HG03521 (cell line): Measurements from ENCODE around the gene TNFRSF8.
"Not testable (repeated sequence)": the region's sequence is repeated elsewhere in the genome, so short reads cannot be mapped to it uniquely, and the experiment has no call there.

Source experiments
- ATAC-seq: cut with Tn5 transposase; IDR thresholded peaks from one replicate; pipeline ENCODE4 v1.9.1; 2021; ENCODE audit warnings: mild to moderate bottlenecking, moderate library complexity; ENCODE audit not compliant: unreplicated experiment

TNFRSF8 gene

GRCh38 chr1:12083766-12084165 lies 20.7 kb downstream of the TNFRSF8 start:
- no peak for ATAC-seq

DNA sequence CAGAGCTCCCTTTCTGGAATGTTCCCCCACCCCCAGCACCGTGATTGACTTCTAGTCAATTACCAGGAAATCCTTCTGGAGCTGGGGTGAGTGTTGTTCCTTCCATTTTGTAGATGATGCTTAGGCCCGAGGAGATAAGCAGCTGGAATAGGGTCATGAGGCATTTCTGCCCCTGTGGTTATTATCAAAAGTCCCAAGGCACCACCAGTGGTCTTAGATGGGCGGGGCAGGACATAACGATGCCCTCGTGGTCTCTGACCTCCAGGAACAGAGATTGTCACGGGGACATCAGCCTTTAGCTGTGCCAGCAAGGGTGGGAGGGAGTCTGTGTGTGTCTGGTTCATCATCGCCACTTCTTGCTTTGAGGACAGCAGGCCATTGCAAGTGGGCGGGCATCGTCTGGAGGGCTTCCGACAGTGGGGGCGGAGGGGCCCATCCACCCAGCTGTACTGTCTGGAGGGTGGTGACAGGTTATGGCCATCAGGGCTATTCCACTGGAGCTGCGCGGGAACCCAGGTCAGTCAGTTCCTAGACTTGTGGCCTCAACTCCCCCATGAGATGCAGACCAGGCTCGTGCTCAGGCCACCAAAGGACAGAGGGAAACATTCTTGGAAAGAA lies 22.6 kb downstream of the TNFRSF8 start:
- no peak for ATAC-seq

DNA sequence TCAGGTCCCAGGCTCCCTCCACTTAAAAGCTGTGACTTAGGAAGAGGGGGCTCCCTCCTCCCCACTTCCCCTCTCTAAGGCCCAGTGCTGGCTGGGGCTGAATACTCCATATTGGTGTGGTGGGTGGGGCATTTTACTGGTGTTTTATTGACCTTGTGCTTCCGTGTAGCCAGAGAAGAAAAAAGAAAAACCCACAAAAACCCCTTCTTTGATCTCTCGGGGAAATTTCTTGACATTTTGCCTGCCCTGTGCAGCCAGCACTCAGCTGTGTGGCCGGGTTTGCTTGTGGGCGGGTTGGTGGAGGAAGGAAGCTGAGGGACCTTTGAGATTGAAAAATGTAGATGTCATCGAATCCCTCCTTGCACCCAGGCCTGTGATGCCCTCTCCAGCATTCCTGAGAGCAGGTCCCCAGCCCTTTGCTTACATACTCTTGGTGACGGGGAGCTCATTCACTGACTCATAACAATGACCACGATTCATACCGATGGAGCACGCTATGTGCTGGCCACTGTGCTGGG lies 24.8 kb downstream of the TNFRSF8 start:
- no peak for ATAC-seq

DNA sequence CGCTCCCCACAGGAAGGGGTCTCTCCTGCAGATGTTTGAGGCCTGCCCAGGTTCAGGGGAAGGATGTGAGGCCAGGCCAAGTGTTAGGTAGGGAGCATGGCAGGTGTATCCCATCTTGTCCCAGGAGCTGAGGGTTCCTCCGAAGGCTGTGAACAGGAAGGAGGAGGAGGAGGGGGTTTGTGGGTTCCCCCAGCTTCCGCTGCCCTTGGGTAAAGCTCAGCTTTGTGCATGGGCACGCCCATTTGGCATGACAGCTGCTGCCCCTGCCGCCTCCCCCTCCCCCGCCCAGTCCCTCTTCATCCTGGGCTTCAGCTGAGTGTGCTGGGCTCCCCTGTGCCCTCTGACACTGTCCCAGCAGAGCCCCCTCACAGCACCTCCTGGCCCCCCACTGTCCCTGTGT lies 25.5 kb downstream of the TNFRSF8 start:
- ATAC-seq: no peak

DNA sequence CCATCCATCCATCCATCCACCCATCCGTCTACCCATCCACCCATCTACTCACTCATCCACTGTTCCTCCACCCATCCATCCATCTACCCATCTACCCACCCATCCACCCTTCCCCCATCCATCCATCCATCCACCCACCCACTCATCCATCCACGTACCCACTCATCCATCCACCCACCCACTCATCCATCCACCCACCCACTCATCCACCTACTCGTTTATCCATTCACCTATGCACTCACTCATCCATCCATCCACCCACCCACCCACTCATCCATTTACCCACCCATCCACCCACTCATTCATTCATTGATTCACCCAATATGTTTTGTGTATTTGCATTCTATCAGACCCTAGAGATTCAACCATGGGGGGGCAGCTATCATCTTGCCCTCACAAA lies 27.2 kb downstream of the TNFRSF8 start:
- ATAC-seq: no peak

GRCh38 chr1:12091191-12091590 lies 28.1 kb downstream of the TNFRSF8 start:
- no peak for ATAC-seq

- no peak for ATAC-seq
Observed at GRCh38 chr1:12094180-12094579, 31.1 kb downstream of the TNFRSF8 start.

DNA sequence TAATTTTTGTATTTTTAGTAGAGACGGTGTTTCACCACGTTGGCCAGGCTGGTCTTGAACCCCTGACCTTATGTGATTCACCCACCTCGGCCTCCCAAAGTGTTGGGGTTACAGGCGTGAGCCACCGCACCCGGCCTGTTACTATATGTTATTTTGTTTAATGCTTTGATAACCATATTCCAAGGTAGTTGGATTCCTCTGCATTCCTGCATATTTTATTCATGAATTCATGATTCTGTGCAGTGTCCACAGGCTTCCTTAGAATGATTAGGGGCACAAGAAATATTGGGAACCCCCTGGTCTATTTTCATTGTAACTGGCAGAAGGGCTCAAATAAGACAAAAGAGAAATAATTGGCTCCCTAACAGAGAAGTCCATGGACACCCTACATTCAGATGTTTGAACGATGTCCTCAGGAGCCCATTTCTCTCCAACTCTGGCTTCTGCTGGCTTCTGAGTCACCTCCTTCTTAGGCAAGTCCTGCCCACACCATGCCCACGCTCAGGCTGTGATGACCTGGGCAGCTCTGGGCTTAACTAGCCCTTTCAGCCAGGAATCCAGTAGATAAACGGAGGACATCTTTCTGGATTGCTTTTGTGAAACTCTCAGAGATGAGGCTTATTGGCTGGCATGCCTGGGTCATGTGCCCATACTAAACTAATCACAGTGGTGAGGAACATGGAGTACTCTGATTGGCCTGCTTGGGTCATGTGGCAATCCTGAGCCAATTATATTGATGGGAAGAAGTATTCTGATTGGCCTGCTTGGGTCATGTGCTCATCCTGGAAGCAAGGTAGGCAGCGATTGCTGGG lies 32.6 kb downstream of the TNFRSF8 start:
- no peak for ATAC-seq

DNA sequence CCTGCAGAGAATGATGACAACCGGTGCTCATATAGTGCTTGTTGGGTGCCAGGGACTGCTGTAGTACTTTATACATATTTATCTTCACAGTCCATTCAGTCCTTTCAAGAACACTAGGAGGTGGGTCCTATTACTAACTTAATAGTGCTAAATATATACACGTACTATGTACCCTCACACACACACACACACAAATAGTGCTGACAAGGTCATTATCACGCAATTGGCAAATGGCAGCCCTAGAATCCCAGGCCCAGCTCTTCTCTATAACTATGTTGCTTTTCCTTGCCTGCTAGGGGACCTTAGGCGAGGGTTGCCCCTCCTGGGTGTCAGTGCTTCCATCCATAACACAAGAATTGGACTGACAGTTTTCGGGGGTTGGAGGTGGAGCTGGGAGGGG lies 33.5 kb downstream of the TNFRSF8 start:
- ATAC-seq: no peak

DNA sequence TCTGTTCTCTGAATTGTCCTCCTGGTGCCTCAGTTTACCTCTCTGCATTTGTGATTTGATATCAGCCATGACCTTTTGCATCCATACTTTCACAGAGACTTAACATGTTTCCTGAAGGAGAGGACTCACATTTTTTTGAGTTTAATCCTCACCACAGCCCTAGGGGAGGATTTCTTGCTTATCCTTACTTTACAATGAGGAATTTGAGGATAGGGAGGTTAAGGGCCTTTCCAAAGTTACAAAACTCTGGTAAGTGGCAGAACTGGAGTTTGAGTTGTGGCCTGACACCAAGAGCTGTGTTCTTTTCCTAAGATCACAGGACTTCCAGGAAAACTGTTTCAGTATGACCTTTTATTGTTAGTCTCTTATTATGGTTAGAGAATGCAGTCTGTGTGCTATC lies 34.2 kb downstream of the TNFRSF8 start:
- no peak for ATAC-seq

DNA sequence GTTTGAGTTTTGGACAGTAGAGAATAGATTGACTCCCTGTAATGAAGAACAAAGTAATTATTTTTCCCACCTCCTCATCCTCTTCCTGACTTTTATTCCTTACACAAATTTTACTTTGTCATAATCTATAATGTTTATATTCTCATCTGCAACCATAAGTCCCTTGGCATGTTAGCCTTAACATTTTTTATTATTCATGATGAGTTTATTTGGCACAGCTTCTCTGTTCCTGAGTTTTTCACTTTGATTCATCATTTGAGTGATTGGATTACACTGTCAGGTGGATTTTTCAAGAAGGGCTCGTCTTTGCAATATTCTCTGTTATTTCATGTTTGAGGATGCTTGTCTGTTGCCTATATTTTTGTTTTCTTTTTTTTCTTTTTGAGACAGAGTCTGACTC lies 35.7 kb downstream of the TNFRSF8 start:
- no peak for ATAC-seq

- ATAC-seq: no peak
Observed at GRCh38 chr1:12099610-12100009, 36.5 kb downstream of the TNFRSF8 start.

DNA sequence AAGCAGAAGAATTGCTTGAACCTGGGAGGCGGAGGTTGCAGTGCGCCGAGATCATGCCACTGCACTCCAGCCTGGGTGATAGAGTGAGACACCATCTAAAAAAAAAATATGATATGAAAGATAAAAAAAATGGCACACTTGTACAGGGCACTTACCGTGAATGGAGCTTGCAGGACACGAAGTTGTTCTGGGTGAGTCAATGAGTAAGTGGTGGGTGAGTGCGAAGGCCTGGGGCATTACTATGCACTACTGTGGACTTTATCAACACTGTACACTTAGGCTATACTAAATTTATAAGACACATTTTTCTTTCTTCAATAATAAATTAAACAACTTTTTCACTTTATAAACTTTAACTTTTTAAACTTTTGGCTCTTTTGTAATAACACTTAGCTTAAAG lies 37.0 kb downstream of the TNFRSF8 start:
- ATAC-seq: no peak

- not testable (repeated sequence) for ATAC-seq
Observed at GRCh38 chr1:12101120-12101519, 38.0 kb downstream of the TNFRSF8 start.

DNA sequence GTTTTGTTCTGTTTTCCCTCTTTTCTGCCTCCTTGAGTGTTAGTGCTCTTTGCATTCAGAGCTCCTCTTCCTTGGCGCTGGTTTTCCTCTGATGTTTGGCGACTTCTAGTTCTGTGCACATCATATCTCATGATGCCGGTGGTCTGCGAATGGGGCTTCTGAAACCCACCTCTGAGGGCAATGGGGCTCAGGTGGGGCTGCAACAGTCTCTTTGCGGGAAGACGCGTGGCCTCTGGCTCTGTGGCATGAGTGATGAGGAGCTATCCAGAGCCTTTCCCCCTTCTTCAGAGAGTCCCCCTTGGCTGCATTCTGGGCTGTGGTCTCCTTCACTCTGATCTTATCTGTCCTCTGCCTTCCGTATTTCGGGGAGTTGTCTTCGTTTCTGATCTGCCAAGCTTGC lies 39.0 kb downstream of the TNFRSF8 start:
- no peak for ATAC-seq

DNA sequence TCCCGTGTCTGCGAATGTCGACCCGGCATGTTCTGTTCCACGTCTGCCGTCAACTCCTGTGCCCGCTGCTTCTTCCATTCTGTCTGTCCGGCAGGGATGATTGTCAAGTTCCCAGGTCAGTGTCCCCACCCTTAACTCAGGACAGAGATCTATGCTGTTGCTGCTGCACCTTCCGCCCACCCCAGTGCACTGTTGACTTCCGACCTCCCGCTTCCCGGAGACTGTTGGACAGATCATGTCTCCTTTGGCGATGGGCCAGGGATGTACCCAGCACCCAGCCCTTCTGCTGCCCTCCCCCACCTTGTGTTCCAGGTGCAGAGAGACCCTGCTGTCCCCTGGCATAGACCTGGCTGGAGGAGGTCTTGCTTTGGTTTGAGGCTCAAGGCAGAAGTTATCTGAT lies 41.3 kb downstream of the TNFRSF8 start:
- no peak for ATAC-seq

- ATAC-seq: no peak
Observed at GRCh38 chr1:12106153-12106552, 43.0 kb downstream of the TNFRSF8 start.

- ATAC-seq: not testable (repeated sequence)
Observed at GRCh38 chr1:12106861-12107260, 43.8 kb downstream of the TNFRSF8 start.

- no peak for ATAC-seq
Observed at GRCh38 chr1:12107718-12108117, 44.6 kb downstream of the TNFRSF8 start.

DNA sequence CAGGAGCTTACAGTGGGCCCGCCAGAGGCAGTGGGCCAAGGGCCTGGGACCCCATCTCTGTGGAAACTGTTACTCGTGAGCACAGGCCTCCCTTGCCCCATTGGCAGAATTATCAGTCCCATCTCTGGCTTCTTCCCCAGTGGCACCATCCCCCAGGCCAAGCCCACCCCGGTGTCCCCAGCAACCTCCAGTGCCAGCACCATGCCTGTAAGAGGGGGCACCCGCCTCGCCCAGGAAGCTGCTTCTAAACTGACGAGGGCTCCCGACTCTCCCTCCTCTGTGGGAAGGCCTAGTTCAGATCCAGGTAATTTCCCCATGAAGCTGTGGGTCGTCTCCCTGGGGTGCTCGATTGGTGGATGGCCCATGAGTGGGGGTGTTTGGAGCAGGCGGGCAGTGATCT lies 46.8 kb downstream of the TNFRSF8 start:
- ATAC-seq: no peak

DNA sequence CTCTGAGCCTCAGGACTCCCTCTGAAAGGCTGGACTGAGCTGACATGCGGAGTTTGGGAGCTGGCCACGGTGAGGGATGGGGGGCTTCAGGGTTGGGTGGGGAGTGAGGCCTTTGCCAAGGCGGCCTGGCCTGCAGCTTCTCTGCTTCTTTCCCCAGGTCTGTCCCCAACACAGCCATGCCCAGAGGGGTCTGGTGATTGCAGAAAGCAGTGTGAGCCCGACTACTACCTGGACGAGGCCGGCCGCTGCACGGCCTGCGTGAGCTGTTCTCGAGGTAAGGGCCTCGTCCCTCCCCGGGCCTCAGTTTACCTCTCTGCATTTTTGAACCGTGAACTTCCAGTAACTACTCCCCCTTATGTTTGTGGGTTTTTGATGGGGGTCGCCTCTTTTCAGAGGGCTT lies 48.6 kb downstream of the TNFRSF8 start:
- ATAC-seq: no peak

DNA sequence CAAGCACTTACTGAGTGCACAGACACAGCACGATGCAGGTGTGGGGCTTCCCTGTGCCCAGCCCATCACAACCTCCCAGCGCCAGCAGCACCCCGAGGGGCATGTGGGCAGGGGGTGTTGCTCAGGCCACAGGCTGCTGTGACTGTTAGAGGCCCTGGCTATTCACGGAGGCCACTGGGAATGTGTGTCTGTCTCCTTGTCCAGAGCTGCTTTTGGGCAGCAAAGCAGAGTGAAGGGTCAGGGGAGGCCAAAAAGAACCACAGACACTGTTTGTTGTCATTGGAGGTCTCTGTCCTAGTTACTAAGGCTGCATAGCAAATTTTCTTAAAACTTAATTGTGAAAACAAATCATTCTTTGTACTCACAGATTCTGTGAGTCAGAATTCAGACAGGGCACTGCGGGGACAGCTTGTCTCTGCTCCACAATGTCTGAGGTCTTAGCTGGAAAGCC lies 49.6 kb downstream of the TNFRSF8 start:
- ATAC-seq: no peak
